Neuronal stem cell (in vitro differentiated cells): Measurements from ENCODE around the gene DPP6.

Source experiments
- DNase-seq: peaks from one replicate; pipeline ENCODE4 v3.0.0-alpha.2; 2013; ENCODE audit warnings: low spot score
- H2AFZ ChIP-seq: one replicate; pipeline ENCODE4 v1.6.1; 2013; ENCODE audit warnings: mild to moderate bottlenecking, low read length, inconsistent platforms
- H2AK5ac ChIP-seq: 2 replicates; pipeline ENCODE4 v1.6.1; 2013; ENCODE audit warnings: low read depth, mild to moderate bottlenecking, inconsistent platforms, low read length, moderate library complexity, mixed read lengths
- H2BK120ac ChIP-seq: 2 replicates; pipeline ENCODE4 v1.6.1; 2013; ENCODE audit warnings: low read depth, mild to moderate bottlenecking, inconsistent platforms, low read length, moderate library complexity, mixed read lengths
- H2BK12ac ChIP-seq: one replicate; pipeline ENCODE4 v1.6.1; 2013; ENCODE audit warnings: low read length, inconsistent platforms
- H2BK15ac ChIP-seq: 2 replicates; pipeline ENCODE4 v1.6.1; 2013; ENCODE audit warnings: mild to moderate bottlenecking, low read length, inconsistent platforms, mixed read lengths
- H2BK5ac ChIP-seq: one replicate; pipeline ENCODE4 v1.6.1; 2013; ENCODE audit warnings: inconsistent platforms, mild to moderate bottlenecking, low read length, moderate library complexity
- H3K14ac ChIP-seq: one replicate; pipeline ENCODE4 v1.6.1; 2013; ENCODE audit warnings: low read length, inconsistent platforms
- H3K18ac ChIP-seq: 2 replicates; pipeline ENCODE4 v1.6.1; 2013; ENCODE audit warnings: low read length, inconsistent platforms
- H3K23ac ChIP-seq: 2 replicates; pipeline ENCODE4 v1.6.1; 2013; ENCODE audit warnings: low read depth, mild to moderate bottlenecking, mixed read lengths, low read length, inconsistent platforms; ENCODE audit not compliant: poor library complexity
- H3K27ac ChIP-seq: replicated peaks from 3 replicates; pipeline ENCODE4 v1.5.1; 2013; ENCODE audit warnings: low read length, inconsistent platforms
- H3K27me3 ChIP-seq, 3 experiments: 2 replicates each; pipeline ENCODE4 v1.6.1; 2013; ENCODE audit warnings: low read length in 3 of 3, mild to moderate bottlenecking in 2 of 3, inconsistent platforms in 1 of 3, low read depth in 1 of 3, mixed read lengths in 1 of 3, moderate library complexity in 1 of 3; ENCODE audit not compliant: control insufficient read depth in 3 of 3, insufficient read depth in 3 of 3
- H3K36me3 ChIP-seq, 2 donors: replicated peaks in 1 of 2; 2 replicates each; pipeline ENCODE4 v1.6.1; 2013; ENCODE audit warnings: low read length in 2 of 2; ENCODE audit not compliant: control insufficient read depth in 2 of 2, insufficient read depth in 2 of 2
- H3K4ac ChIP-seq: 2 replicates; pipeline ENCODE4 v1.6.1; 2013; ENCODE audit warnings: inconsistent platforms, mild to moderate bottlenecking, low read length, moderate library complexity
- H3K4me1 ChIP-seq, 2 donors: 1 replicate in 1 of 2; 2 replicates in 1 of 2; pipeline ENCODE4 v1.6.1; 2013; ENCODE audit warnings: low read length in 2 of 2, low read depth in 1 of 2; ENCODE audit not compliant: control insufficient read depth in 2 of 2, insufficient read depth in 1 of 2
- H3K4me2 ChIP-seq: one replicate; pipeline ENCODE4 v1.6.1; 2013; ENCODE audit warnings: mild to moderate bottlenecking, low read length, inconsistent platforms; ENCODE audit not compliant: insufficient read depth, poor library complexity, severe bottlenecking
- H3K4me3 ChIP-seq, 2 donors: 2 replicates each; pipeline ENCODE4 v1.5.1; 2013; ENCODE audit warnings: low read length in 2 of 2, mild to moderate bottlenecking in 2 of 2, inconsistent platforms in 1 of 2, moderate library complexity in 1 of 2
- H3K79me1 ChIP-seq: one replicate; pipeline ENCODE4 v1.6.1; 2013; ENCODE audit warnings: low read depth, mild to moderate bottlenecking, inconsistent platforms, low read length, moderate library complexity
- H3K9ac ChIP-seq: one replicate; pipeline ENCODE4 v1.6.1; 2013; ENCODE audit warnings: mild to moderate bottlenecking, low read depth, low read length, inconsistent platforms; ENCODE audit not compliant: poor library complexity
- H3K9me3 ChIP-seq, 2 donors: replicated peaks in 1 of 2; 2 replicates each; pipeline versions ENCODE3 to v1.6.1; 2013; ENCODE audit warnings: low read length in 2 of 2, mild to moderate bottlenecking in 2 of 2, inconsistent platforms in 1 of 2, low read depth in 1 of 2, mixed read lengths in 1 of 2, moderate library complexity in 1 of 2; ENCODE audit not compliant: control insufficient read depth in 2 of 2, insufficient read depth in 1 of 2
- H4K8ac ChIP-seq: one replicate; pipeline ENCODE4 v1.6.1; 2013; ENCODE audit warnings: low read depth, mild to moderate bottlenecking, inconsistent platforms, low read length, moderate library complexity
- H4K91ac ChIP-seq: one replicate; pipeline ENCODE4 v1.6.1; 2013; ENCODE audit warnings: low read length, low read depth, mild to moderate bottlenecking, inconsistent platforms; ENCODE audit not compliant: poor library complexity
- WGBS, 2 donors: extraction: QIAGEN DNeasy Blood & Tissue Kit; methylation state at CpG; one replicate each; pipeline ENCODE4 v1.1.7; 2013; ENCODE audit warnings: missing lambda C conversion rate in 2 of 2, mixed read lengths in 1 of 2; ENCODE audit not compliant: insufficient read length in 2 of 2, insufficient replicate concordance in 1 of 2; ENCODE audit errors: extremely low coverage in 2 of 2; 5-methylcytosine and 5-hydroxymethylcytosine counted together

Gene DPP6

DNA sequence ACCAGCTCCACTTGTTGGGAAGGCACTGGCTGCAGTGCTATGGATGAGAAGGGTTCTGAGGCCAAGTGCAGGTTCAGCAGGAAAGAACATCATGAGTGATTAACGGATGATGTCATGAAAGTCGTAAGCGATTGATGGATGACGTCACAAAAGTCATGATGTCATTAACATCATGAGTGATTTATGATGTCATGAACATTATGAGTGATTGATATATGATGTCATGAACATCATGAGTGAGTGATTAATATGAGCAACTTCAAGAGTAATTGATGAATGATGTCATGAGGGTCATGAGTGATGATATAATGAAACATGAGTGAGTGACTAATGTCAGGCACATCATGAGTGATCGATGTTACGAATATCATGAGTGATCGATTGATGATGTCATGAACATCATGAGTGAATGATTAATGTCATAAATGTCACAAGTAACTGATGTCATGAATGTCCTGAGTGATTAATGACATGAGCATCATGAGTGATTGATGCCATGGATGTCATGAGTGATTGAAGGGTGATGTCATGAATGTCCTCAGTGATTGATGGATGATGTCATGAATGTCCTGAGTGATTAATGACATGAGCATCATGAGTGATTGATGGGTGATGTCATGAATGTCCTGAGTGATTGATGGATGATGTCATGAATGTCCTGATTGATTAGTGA is 765.2 kb downstream of the DPP6 start:
- Histone ChIP-seq H3K4me3 (peak overlapping the region in 1 of 2 donors; percentile 19), H3K36me3 (no peaks in the 10 kb centered on the region), H2BK120ac (no peak overlapping the region), H3K79me1 (no peaks in the 10 kb centered on the region), H3K14ac (no peak overlapping the region), H2AK5ac (no peak overlapping the region), H2BK12ac (no peak overlapping the region), H2AFZ (no peak overlapping the region), H2BK5ac (no peak overlapping the region), H3K27ac (no peak overlapping the region), H3K23ac (no peak overlapping the region), H4K8ac (no peak overlapping the region), H3K4me1 (no peaks in the 10 kb centered on the region), H3K9ac (no peak overlapping the region), H3K9me3 (peaks cover 0 to 2% of the 10 kb centered on the region in 2 donors), H3K27me3 (peaks cover 0 to 23% (median 0%) of the 10 kb centered on the region in 3 experiments), H3K4me2 (no peak overlapping the region), H3K18ac (no peak overlapping the region), H4K91ac (no peak overlapping the region), H3K4ac (no peak overlapping the region), H2BK15ac (no peak overlapping the region)
- DNase-seq: no peak
- no CpG with 5 or more reads among the region's 7 CpGs for WGBS, 2 donors

DNA sequence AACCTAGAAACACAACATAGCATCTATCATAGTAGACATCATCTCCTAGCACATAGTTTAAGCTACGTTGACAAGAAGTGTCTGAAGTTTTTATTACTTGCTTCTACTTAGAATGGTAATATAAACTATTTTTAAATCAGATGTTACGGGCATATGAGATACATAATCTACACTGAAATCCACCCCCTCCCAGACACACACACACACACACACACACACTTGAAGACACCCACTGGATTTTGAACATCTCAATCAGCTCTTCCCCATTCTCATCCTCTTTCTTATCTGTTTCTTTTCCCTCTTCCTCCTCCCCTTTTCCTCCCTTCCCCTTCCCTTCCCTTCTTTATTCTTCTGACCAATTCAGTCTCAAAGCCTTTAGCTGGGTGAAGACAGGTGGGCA is 774.8 kb downstream of the DPP6 start:
- Histone ChIP-seq H2BK15ac (no peak overlapping the region), H2BK12ac (no peak overlapping the region), H2AK5ac (no peak overlapping the region), H4K8ac (no peak overlapping the region), H3K27ac (no peak overlapping the region), H4K91ac (no peak overlapping the region), H3K27me3 (peaks cover 0 to 11% (median 0%) of the 10 kb centered on the region in 3 experiments), H3K36me3 (no peaks in the 10 kb centered on the region), H3K4ac (no peak overlapping the region), H3K18ac (peak overlapping the region; percentile 85), H2BK120ac (no peak overlapping the region), H3K9ac (no peak overlapping the region), H3K4me1 (no peaks in the 10 kb centered on the region), H3K9me3 (no peaks in the 10 kb centered on the region), H3K4me3 (no peak overlapping the region), H2AFZ (no peak overlapping the region), H3K14ac (peak overlapping the region; percentile 43), H3K4me2 (no peak overlapping the region), H3K79me1 (no peaks in the 10 kb centered on the region), H2BK5ac (no peak overlapping the region), H3K23ac (no peak overlapping the region)
- DNase-seq: no peak
- WGBS, 2 donors: no CpG with 5 or more reads among the region's 2 CpGs

GRCh38 chr7:154832557-154833138 is 780.5 kb downstream of the DPP6 start:
- H3K9me3 ChIP-seq: peaks cover 0 to 5% of the 10 kb centered on the region in 2 donors
- no CpG with 5 or more reads among the region's 12 CpGs for WGBS, 2 donors
- H3K27ac ChIP-seq: no peak overlapping the region
- H4K91ac ChIP-seq: no peak overlapping the region
- H3K4me1 ChIP-seq: peaks cover 0 to 4% of the 10 kb centered on the region in 2 donors
- DNase-seq: peak; percentile 26
- H3K36me3 ChIP-seq: peaks cover 0 to 4% of the 10 kb centered on the region in 2 donors
- H2BK5ac ChIP-seq: no peak overlapping the region
- H2BK120ac ChIP-seq: no peak overlapping the region
- H3K23ac ChIP-seq: no peak overlapping the region
- H2AK5ac ChIP-seq: no peak overlapping the region
- H3K4ac ChIP-seq: no peak overlapping the region
- H3K9ac ChIP-seq: no peak overlapping the region
- H2AFZ ChIP-seq: no peak overlapping the region
- no peak overlapping the region for H2BK12ac ChIP-seq
- H2BK15ac ChIP-seq: no peak overlapping the region
- no peak overlapping the region for H4K8ac ChIP-seq
- H3K27me3 ChIP-seq: peaks cover 0 to 30% (median 3%) of the 10 kb centered on the region in 3 experiments
- H3K4me3 ChIP-seq: no peak overlapping the region
- no peak overlapping the region for H3K18ac ChIP-seq
- H3K4me2 ChIP-seq: no peak overlapping the region
- H3K79me1 ChIP-seq: no peaks in the 10 kb centered on the region
- H3K14ac ChIP-seq: no peak overlapping the region

DNA sequence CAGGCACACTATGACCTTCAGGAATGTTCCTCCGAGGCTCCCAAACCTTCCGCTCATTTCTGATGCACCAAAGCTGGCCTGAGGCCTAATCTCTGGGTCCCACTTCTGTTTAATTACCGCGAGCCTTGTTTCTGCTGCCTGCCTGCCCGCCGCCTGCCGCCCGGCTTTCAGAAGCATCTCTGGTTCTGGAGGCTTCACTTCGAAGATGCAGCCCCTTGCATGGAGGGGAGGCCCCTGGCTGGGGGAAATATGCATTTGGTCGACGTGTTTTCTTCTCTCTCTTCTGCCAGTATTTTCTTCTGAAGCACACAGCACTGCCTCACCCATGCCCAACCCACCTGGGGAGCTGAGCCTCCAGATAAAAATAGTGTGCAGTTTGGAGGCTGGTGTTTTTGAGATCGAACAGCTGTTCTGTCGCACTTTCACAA is 783.8 kb downstream of the DPP6 start:
- Histone ChIP-seq H2BK15ac (peak overlapping the region; percentile 14), H3K14ac (no peak overlapping the region), H2BK12ac (no peak overlapping the region), H3K36me3 (peaks cover 0 to 4% of the 10 kb centered on the region in 2 donors), H2BK120ac (no peak overlapping the region), H3K27me3 (peaks cover 0 to 36% (median 3%) of the 10 kb centered on the region in 3 experiments), H3K79me1 (no peaks in the 10 kb centered on the region), H4K8ac (no peak overlapping the region), H3K9ac (no peak overlapping the region), H2AFZ (no peak overlapping the region), H3K4me3 (no peak overlapping the region), H3K23ac (no peak overlapping the region), H3K4ac (no peak overlapping the region), H3K9me3 (peaks cover 0 to 8% of the 10 kb centered on the region in 2 donors), H3K18ac (no peak overlapping the region), H2BK5ac (no peak overlapping the region), H4K91ac (no peak overlapping the region), H3K27ac (no peak overlapping the region), H3K4me2 (no peak overlapping the region), H3K4me1 (peaks cover 0 to 4% of the 10 kb centered on the region in 2 donors), H2AK5ac (no peak overlapping the region)
- no CpG with 5 or more reads among the region's 13 CpGs for WGBS, 2 donors
- no peak for DNase-seq
